Esophagus muscularis mucosa (tissue), 4 donors: ENCODE measurements around the gene ASPHD2. TPM values are rescaled to one million over a fixed set of nuclear protein-coding genes. Genes with fewer than 3 reads are reported as not detected.

Experiments
- DNase-seq: peaks from one replicate; pipeline ENCODE4 v3.0.0-alpha.2; 2017; ENCODE audit errors: extremely low spot score
- H3K27ac ChIP-seq, 4 donors: fragments of 200-600 bp; sonication (generic); replicated peaks in 1 of 4; 1 replicate in 3 of 4; 2 replicates in 1 of 4; pipeline ENCODE4 v1.5.1; 2016 to 2019; ENCODE audit warnings: mild to moderate bottlenecking in 1 of 4
- H3K27me3 ChIP-seq, 4 donors: fragments of 200-600 bp; sonication (generic); one replicate each; pipeline versions ENCODE4 v1.5.1 to v1.6.0; 2016 to 2019
- H3K36me3 ChIP-seq, 4 donors: fragments of 200-600 bp; sonication (generic); one replicate each; pipeline ENCODE4 v1.5.1; 2016 to 2019
- H3K4me1 ChIP-seq, 4 donors: fragments of 200-600 bp; sonication (generic); one replicate each; pipeline ENCODE4 v1.5.1; 2016 to 2019
- H3K4me3 ChIP-seq, 4 donors: fragments of 200-600 bp; sonication (generic); 1 replicate in 2 of 4; 2 replicates in 2 of 4; pipeline ENCODE4 v1.5.1; 2016 to 2019; ENCODE audit warnings: mild to moderate bottlenecking in 4 of 4, moderate library complexity in 1 of 4
- H3K9me3 ChIP-seq, 4 donors: fragments of 200-600 bp; sonication (generic); 1 replicate in 3 of 4; 2 replicates in 1 of 4; pipeline ENCODE4 v1.5.1; 2016 to 2019
- CTCF ChIP-seq, 3 experiments: fragments of 200-600 bp in 2 of 3; fragments of 450-650 bp in 1 of 3; sonication (generic) in 2 of 3; IDR thresholded peaks; one replicate each; pipeline ENCODE4 v1.5.1; 2017 to 2019; ENCODE audit warnings: antibody characterized with exemption in 3 of 3, mild to moderate bottlenecking in 2 of 3, moderate library complexity in 1 of 3
- EP300 ChIP-seq: sonication (generic); formaldehyde crosslinking; IDR thresholded peaks from one replicate; pipeline ENCODE4 v1.6.1; 2017; ENCODE audit warnings: antibody characterized with exemption
- POLR2A ChIP-seq: fragments of 450-650 bp; IDR thresholded peaks from one replicate; pipeline ENCODE4 v1.6.1; 2017; ENCODE audit warnings: antibody characterized with exemption, moderate library complexity, mild to moderate bottlenecking, low read depth
- POLR2AphosphoS5 ChIP-seq, 2 donors: sonication (generic); formaldehyde crosslinking; IDR thresholded peaks; one replicate each; pipeline ENCODE4 v1.6.1; 2017; ENCODE audit warnings: antibody characterized with exemption in 2 of 2
- WGBS: methylation state at CpG from one replicate; pipeline ENCODE4 v1.1.5; 2018; 5-methylcytosine and 5-hydroxymethylcytosine counted together
- intact Hi-C: fragments of 100-400 bp; cut with DNase I; formaldehyde crosslinking; loops from one replicate; pipeline ENCODE4 v1.15.1; 2023
- small RNA-seq, 3 donors: library from RNA; depleted of rRNA; stranded (forward); fragments of <200 nt; gene quantifications; one replicate each; pipeline ENCODE3, GENCODE V24; 2016
- total RNA-seq, 4 donors: library from RNA; depleted of rRNA; stranded (reverse); fragments of >200 nt; gene quantifications; one replicate each; pipeline versions ENCODE4 v1.1.0 to v1.2.1, GENCODE V29; 2016

ASPHD2 gene
- total RNA-seq, 4 donors from 2014 or later = 0.42 to 1.1 (median 0.88) TPM

GRCh38 chr22:26487996-26488395 is 58.9 kb downstream of the ASPHD2 start:
- H3K27ac ChIP-seq = no peak overlapping the region
- peaks cover 15 to 25% (median 21%) of the 10 kb centered on the region in 4 donors for H3K4me1 ChIP-seq
- no peak for TF ChIP-seq CTCF (IDR thresholded peaks at IDR 0.05)
- TF ChIP-seq POLR2AphosphoS5 (IDR thresholded peaks at IDR 0.05) = no peak
- no peak for TF ChIP-seq EP300
- TF ChIP-seq POLR2A = no peak
- intact Hi-C loops = no loop called here
- H3K9me3 ChIP-seq = no peaks in the 10 kb centered on the region
- WGBS = 43% methylated on average over 3 of the region's 3 CpGs
- no peaks in the 10 kb centered on the region for H3K27me3 ChIP-seq
- no peak for DNase-seq
- H3K4me3 ChIP-seq = no peak overlapping the region
- peaks cover 38 to 67% (median 62%) of the 10 kb centered on the region in 4 donors for H3K36me3 ChIP-seq

DNA sequence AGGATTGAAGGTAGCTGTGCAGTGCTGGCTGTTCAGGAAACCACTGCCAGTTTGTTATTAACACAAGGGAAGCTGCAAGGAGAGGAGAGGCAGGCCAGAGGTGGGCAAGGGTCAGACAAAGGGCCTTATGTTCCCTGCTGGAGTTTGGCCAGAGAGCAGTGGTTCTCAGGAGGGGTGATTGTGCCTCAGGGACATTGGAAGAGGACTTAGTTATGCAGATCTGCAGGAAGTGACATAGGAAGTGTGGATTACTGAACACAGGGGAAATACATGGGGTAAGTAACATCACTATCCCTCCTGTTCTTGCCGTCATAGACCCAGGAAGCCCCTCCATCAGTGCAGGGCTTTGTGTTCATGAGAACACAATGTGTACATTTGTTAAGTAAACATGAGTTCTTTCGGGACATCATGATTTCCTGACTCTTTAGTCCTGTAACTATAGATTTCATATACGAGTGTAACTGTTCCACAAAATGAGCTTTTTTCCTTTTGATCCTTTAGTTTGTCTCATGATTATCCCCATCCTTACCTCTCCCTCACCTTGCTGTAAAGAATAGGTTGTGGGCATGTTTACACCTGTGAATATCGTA is 60.5 kb downstream of the ASPHD2 start:
- intact Hi-C loops = no loop called here
- TF ChIP-seq EP300 (no peak), POLR2AphosphoS5 (IDR thresholded peaks at IDR 0.05) (no peak), CTCF (IDR thresholded peaks at IDR 0.05) (no peak), POLR2A (no peak)
- Histone ChIP-seq H3K4me1 (peaks cover 9 to 16% (median 13%) of the 10 kb centered on the region in 4 donors), H3K9me3 (no peaks in the 10 kb centered on the region), H3K36me3 (peaks cover 54 to 82% (median 77%) of the 10 kb centered on the region in 4 donors), H3K27me3 (no peaks in the 10 kb centered on the region), H3K4me3 (no peak overlapping the region), H3K27ac (no peak overlapping the region)
- WGBS = 80% methylated on average over 4 of the region's 4 CpGs
- no peak for DNase-seq

DNA sequence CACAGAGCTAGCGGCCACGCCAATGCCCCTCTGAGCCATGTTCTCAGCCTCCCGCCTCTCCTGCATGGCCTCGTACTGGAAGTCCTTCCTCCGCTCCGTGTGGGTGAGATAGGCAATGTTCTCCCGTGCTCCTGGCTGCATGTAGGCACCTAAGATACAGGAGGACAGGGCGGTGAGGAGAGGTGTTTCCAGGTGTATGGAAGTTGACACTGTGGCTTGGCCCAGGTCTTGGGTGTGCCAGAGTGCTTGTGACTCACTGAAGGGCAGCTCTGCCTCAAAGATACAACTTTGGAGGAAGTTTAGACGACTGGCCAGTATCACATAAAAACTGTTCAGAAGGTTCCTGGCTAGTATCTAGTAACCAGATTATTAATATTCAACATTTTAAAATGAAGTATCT is 63.2 kb downstream of the ASPHD2 start:
- Histone ChIP-seq H3K9me3 (no peaks in the 10 kb centered on the region), H3K4me1 (no peaks in the 10 kb centered on the region), H3K27ac (no peak overlapping the region), H3K4me3 (no peak overlapping the region), H3K36me3 (peaks cover 78 to 100% (median 97%) of the 10 kb centered on the region in 4 donors), H3K27me3 (no peaks in the 10 kb centered on the region)
- no peak for TF ChIP-seq EP300
- no peak for TF ChIP-seq POLR2AphosphoS5 (IDR thresholded peaks at IDR 0.05)
- TF ChIP-seq POLR2A = no peak
- DNase-seq = no peak
- 86% methylated on average over 9 of the region's 9 CpGs for WGBS
- intact Hi-C loops = no loop called here

DNA sequence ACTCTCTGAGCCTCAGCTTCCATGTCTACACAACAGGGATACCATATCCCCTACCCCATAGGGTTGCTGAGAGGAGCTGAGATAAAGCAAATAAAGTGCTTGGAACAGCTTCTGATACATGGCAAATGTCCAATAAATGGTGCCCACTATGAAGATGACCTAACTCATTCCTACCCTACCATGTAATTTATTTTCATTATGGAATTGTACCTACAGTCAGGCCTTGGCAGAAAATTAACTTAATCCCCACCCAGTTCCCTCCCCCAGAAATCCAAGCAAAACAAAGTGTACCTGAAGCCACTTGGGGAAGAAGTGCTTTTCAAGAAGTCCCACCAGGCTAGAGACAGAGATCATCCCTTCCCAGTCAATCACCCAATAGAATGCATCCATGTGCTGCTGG is 65.4 kb downstream of the ASPHD2 start:
- H3K9me3 ChIP-seq = no peaks in the 10 kb centered on the region
- no peaks in the 10 kb centered on the region for H3K27me3 ChIP-seq
- TF ChIP-seq EP300 = no peak
- TF ChIP-seq POLR2AphosphoS5 (IDR thresholded peaks at IDR 0.05) = no peak
- TF ChIP-seq POLR2A = no peak
- TF ChIP-seq CTCF (IDR thresholded peaks at IDR 0.05) = no peak
- H3K4me3 ChIP-seq = no peak overlapping the region
- H3K4me1 ChIP-seq = no peaks in the 10 kb centered on the region
- DNase-seq = no peak
- peaks cover 84 to 100% (median 97%) of the 10 kb centered on the region in 4 donors for H3K36me3 ChIP-seq
- H3K27ac ChIP-seq = no peak overlapping the region
- intact Hi-C loops = no loop called here

Small RNA genes within 50 kb of the gene (small RNA-seq; reads per million reads assigned to genes)
- gene RNA5SP495 = 0 reads per million in 3 donors

Other genes starting within 250 kb of the ASPHD2 start
- gene HPS4, start 54.5 kb downstream of the ASPHD2 start, total RNA-seq = 10 to 100 TPM; 15.4 to 17.9 (median 17.5) TPM
- gene SRRD, start 54.6 kb downstream of the ASPHD2 start, total RNA-seq = 10 to 100 TPM; 12.7 to 20.5 (median 15.2) TPM
- gene TFIP11, start 83.2 kb downstream of the ASPHD2 start, total RNA-seq = 10 to 100 TPM; 17.9 to 23.5 (median 20.4) TPM
- gene TPST2, start 160.9 kb downstream of the ASPHD2 start, total RNA-seq = 10 to 100 TPM; 22.0 to 30.9 (median 28.7) TPM
- gene CRYBB1, start 188.8 kb downstream of the ASPHD2 start, total RNA-seq = under 1 TPM in 3 of 4 donors, not detected in 1; 0.33 to 0.86 (median 0.83) TPM
- gene CRYBA4, start 192.7 kb downstream of the ASPHD2 start, total RNA-seq = not detected
- 1 to 10 TPM in 1 of 4 donors, under 1 TPM in 3; 0.19 to 1.2 (median 0.38) TPM for gene MIAT, start 228.3 kb downstream of the ASPHD2 start, total RNA-seq